22Rv1 (cell line): ENCODE results near the gene EHD4.

Source experiments
- ZFX ChIP-seq: fragments of 450-650 bp; IDR thresholded peaks from 2 replicates; pipeline ENCODE4 v1.6.1; 2017; ENCODE audit warnings: antibody characterized with exemption, borderline replicate concordance
- TF ChIP-seq, protein P1 (sequence below): fragments of 450-650 bp; IDR thresholded peaks from 2 replicates; pipeline ENCODE4 v1.5.1; 2017; ENCODE audit warnings: mild to moderate bottlenecking

DNA sequence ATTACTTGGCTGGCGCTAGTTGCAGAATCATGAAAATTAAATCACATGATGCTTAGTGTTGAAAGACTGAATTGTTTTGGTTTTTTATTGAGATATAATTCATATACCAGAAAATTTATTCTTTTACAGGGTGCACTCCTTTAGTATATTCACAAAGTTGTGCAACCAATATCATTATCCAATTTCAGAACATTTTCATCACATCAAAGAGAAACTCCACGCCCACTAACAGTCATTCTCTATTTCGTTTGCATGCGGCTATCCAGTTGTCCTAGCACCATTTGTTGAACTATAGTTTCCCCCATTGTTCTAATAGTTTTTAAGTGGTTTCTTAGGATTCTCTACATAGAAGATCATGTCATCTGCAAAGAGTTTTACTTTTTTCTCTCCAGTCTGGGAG, 3.7 kb downstream of the EHD4 start:
- TF ChIP-seq, protein P1, sequence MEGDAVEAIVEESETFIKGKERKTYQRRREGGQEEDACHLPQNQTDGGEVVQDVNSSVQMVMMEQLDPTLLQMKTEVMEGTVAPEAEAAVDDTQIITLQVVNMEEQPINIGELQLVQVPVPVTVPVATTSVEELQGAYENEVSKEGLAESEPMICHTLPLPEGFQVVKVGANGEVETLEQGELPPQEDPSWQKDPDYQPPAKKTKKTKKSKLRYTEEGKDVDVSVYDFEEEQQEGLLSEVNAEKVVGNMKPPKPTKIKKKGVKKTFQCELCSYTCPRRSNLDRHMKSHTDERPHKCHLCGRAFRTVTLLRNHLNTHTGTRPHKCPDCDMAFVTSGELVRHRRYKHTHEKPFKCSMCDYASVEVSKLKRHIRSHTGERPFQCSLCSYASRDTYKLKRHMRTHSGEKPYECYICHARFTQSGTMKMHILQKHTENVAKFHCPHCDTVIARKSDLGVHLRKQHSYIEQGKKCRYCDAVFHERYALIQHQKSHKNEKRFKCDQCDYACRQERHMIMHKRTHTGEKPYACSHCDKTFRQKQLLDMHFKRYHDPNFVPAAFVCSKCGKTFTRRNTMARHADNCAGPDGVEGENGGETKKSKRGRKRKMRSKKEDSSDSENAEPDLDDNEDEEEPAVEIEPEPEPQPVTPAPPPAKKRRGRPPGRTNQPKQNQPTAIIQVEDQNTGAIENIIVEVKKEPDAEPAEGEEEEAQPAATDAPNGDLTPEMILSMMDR = no peak
- no peak for TF ChIP-seq ZFX
